HepG2 (cell line): Measurements from ENCODE around the gene SIRT7. TPM values are rescaled to one million over a fixed set of nuclear protein-coding genes. Genes with fewer than 3 reads are reported as not detected.
A peak's percentile ranks its signal among the peaks of the same experiment; 100 is the strongest.

Experiments
- DNMT3B ChIP-seq: conservative IDR thresholded peaks from 2 replicates; pipeline ENCODE4 v1.6.1; 2016; ENCODE audit warnings: missing biosample characterization, control low read depth
- GPN1 ChIP-seq: sonication (generic); formaldehyde crosslinking; IDR thresholded peaks from 2 replicates; pipeline ENCODE4 v1.5.1; 2020; ENCODE audit warnings: missing genetic modification reagents, borderline replicate concordance
- HOXD1 ChIP-seq: sonication (generic); formaldehyde crosslinking; IDR thresholded peaks from 2 replicates; pipeline ENCODE4 v1.5.0; 2020; ENCODE audit warnings: missing genetic modification reagents
- KDM6A ChIP-seq: IDR thresholded peaks from 2 replicates; pipeline ENCODE4 v1.6.1; 2016; ENCODE audit warnings: low read depth
- KLF16 ChIP-seq, 2 experiments: sonication (generic) in 1 of 2; formaldehyde crosslinking in 1 of 2; IDR thresholded peaks; 2 replicates each; pipeline versions ENCODE4 v1.6.1 to v1.8.0; 2016 to 2023; ENCODE audit warnings: missing genetic modification reagents in 2 of 2, missing compliant biosample characterization in 1 of 2
- PAWR ChIP-seq: sonication (generic); formaldehyde crosslinking; IDR thresholded peaks from 2 replicates; pipeline ENCODE4 v1.4.0; 2020; ENCODE audit warnings: missing genetic modification reagents, mild to moderate bottlenecking, borderline replicate concordance
- POLR2G ChIP-seq: fragments of 200-400 bp; formaldehyde crosslinking; IDR thresholded peaks from 2 replicates; pipeline ENCODE4 v1.6.1; 2018; ENCODE audit warnings: mild to moderate bottlenecking, low read depth, low read length, moderate library complexity
- SKI ChIP-seq: fragments of 450-650 bp; IDR thresholded peaks from one replicate; pipeline ENCODE4 v1.6.1; 2018; ENCODE audit warnings: mild to moderate bottlenecking; ENCODE audit not compliant: partially characterized antibody
- ZBTB2 ChIP-seq: sonication (generic); formaldehyde crosslinking; IDR thresholded peaks from 2 replicates; pipeline ENCODE4 v1.8.0; 2022; ENCODE audit warnings: low read depth, missing genetic modification reagents
- ZFP36 ChIP-seq: fragments of 150-350 bp; IDR thresholded peaks from 2 replicates; pipeline ENCODE4 v1.6.1; 2018; ENCODE audit warnings: borderline replicate concordance, low read length, low read depth; ENCODE audit not compliant: partially characterized antibody
- ZKSCAN8 ChIP-seq: IDR thresholded peaks from 2 replicates; pipeline ENCODE4 v1.6.1; 2016; ENCODE audit warnings: borderline replicate concordance, missing genetic modification reagents, missing compliant biosample characterization
- ZMAT5 ChIP-seq: sonication (generic); formaldehyde crosslinking; IDR thresholded peaks from 2 replicates; pipeline ENCODE4 v1.5.0; 2020; ENCODE audit warnings: mild to moderate bottlenecking, low read depth, missing genetic modification reagents, borderline replicate concordance
- ZNF383 ChIP-seq: sonication (generic); formaldehyde crosslinking; IDR thresholded peaks from 2 replicates; pipeline ENCODE4 v1.4.0; 2020; ENCODE audit warnings: missing genetic modification reagents, mild to moderate bottlenecking, borderline replicate concordance
- ZNF503 ChIP-seq: sonication (generic); formaldehyde crosslinking; IDR thresholded peaks from 2 replicates; pipeline ENCODE4 v1.4.0; 2020; ENCODE audit warnings: missing genetic modification reagents
- ZNF564 ChIP-seq: sonication (generic); formaldehyde crosslinking; IDR thresholded peaks from 2 replicates; pipeline ENCODE4 v1.8.1; 2023; ENCODE audit warnings: mild to moderate bottlenecking, missing genetic modification reagents
- ZNF589 ChIP-seq: sonication (generic); formaldehyde crosslinking; conservative IDR thresholded peaks from 2 replicates; pipeline ENCODE4 v1.8.0; 2022; ENCODE audit warnings: mild to moderate bottlenecking, moderate library complexity, missing genetic modification reagents
- polyA plus RNA-seq, 8 experiments: library from polyadenylated mRNA; depleted of rRNA in 3 of 8; stranded (reverse) in 7 of 8; unstranded in 1 of 8; fragments of >200 nt; fragmentation: Illumina TruSeq in 4 of 8; extraction: Trizol in 4 of 8; gene quantifications; 2 replicates each; pipeline versions ENCODE4 v1.2.1 to v1.2.3, GENCODE V29; 2011 to 2016; ENCODE audit warnings: low read depth in 4 of 8, missing spikeins in 1 of 8, mixed read lengths in 1 of 8; ENCODE audit not compliant: insufficient read depth in 1 of 8
- total RNA-seq, 5 experiments: library from RNA; depleted of rRNA; stranded (reverse); fragments of >200 nt; fragmentation: Illumina TruSeq; extraction: Trizol; gene quantifications; 2 replicates each; pipeline ENCODE4 v1.2.3, GENCODE V29; 2016; ENCODE audit warnings: low read depth in 1 of 5
- TF ChIP-seq, protein P1 (sequence below): sonication (generic); formaldehyde crosslinking; IDR thresholded peaks from 2 replicates; pipeline ENCODE4 v1.4.0; 2020; ENCODE audit warnings: missing genetic modification reagents, mild to moderate bottlenecking, borderline replicate concordance
- TF ChIP-seq, protein P2 (sequence below): sonication (generic); formaldehyde crosslinking; conservative IDR thresholded peaks from 2 replicates; pipeline ENCODE4 v1.8.0; 2022; ENCODE audit warnings: missing genetic modification reagents
- TF ChIP-seq, protein P3 (sequence below): sonication (generic); formaldehyde crosslinking; IDR thresholded peaks from 2 replicates; pipeline ENCODE4 v1.8.1; 2023; ENCODE audit warnings: mild to moderate bottlenecking, moderate library complexity, missing genetic modification reagents

The SIRT7 gene
- total and polyA plus RNA-seq, 2 of the 13 experiments (the other 11 are each of a cell fraction or from before 2014, with no cell fraction given), result 8.3 to 24.8 TPM

- TF ChIP-seq KDM6A, result no peak
- TF ChIP-seq, protein P1, sequence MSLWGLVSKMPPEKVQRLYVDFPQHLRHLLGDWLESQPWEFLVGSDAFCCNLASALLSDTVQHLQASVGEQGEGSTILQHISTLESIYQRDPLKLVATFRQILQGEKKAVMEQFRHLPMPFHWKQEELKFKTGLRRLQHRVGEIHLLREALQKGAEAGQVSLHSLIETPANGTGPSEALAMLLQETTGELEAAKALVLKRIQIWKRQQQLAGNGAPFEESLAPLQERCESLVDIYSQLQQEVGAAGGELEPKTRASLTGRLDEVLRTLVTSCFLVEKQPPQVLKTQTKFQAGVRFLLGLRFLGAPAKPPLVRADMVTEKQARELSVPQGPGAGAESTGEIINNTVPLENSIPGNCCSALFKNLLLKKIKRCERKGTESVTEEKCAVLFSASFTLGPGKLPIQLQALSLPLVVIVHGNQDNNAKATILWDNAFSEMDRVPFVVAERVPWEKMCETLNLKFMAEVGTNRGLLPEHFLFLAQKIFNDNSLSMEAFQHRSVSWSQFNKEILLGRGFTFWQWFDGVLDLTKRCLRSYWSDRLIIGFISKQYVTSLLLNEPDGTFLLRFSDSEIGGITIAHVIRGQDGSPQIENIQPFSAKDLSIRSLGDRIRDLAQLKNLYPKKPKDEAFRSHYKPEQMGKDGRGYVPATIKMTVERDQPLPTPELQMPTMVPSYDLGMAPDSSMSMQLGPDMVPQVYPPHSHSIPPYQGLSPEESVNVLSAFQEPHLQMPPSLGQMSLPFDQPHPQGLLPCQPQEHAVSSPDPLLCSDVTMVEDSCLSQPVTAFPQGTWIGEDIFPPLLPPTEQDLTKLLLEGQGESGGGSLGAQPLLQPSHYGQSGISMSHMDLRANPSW (CRISPR knock-in tag), result no peak
- TF ChIP-seq POLR2G, result 0 out of 2 replicates have a peak, but pooled peaks have one; percentile 20
- no peak for TF ChIP-seq ZKSCAN8 (CRISPR knock-in tag)
- TF ChIP-seq KLF16 (CRISPR knock-in tag; IDR thresholded peaks at IDR 0.05), result no peak
- no peak for TF ChIP-seq ZNF383 (CRISPR knock-in tag)
- no peak for TF ChIP-seq PAWR
- TF ChIP-seq, protein P2, sequence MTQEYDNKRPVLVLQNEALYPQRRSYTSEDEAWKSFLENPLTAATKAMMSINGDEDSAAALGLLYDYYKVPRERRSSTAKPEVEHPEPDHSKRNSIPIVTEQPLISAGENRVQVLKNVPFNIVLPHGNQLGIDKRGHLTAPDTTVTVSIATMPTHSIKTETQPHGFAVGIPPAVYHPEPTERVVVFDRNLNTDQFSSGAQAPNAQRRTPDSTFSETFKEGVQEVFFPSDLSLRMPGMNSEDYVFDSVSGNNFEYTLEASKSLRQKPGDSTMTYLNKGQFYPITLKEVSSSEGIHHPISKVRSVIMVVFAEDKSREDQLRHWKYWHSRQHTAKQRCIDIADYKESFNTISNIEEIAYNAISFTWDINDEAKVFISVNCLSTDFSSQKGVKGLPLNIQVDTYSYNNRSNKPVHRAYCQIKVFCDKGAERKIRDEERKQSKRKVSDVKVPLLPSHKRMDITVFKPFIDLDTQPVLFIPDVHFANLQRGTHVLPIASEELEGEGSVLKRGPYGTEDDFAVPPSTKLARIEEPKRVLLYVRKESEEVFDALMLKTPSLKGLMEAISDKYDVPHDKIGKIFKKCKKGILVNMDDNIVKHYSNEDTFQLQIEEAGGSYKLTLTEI (CRISPR knock-in tag), result no peak
- no peak for TF ChIP-seq SKI
- TF ChIP-seq ZMAT5 (CRISPR knock-in tag), result no peak
- no peak for TF ChIP-seq HOXD1 (CRISPR knock-in tag)
- TF ChIP-seq ZNF564 (CRISPR knock-in tag), result no peak
- no peak for TF ChIP-seq ZNF589 (CRISPR knock-in tag)
- TF ChIP-seq GPN1 (CRISPR knock-in tag), result no peak
- no peak for TF ChIP-seq DNMT3B (CRISPR knock-in tag)
- TF ChIP-seq ZNF503 (CRISPR knock-in tag), result no peak
- TF ChIP-seq ZFP36, result no peak
- TF ChIP-seq ZBTB2, result no peak
- TF ChIP-seq, protein P3, sequence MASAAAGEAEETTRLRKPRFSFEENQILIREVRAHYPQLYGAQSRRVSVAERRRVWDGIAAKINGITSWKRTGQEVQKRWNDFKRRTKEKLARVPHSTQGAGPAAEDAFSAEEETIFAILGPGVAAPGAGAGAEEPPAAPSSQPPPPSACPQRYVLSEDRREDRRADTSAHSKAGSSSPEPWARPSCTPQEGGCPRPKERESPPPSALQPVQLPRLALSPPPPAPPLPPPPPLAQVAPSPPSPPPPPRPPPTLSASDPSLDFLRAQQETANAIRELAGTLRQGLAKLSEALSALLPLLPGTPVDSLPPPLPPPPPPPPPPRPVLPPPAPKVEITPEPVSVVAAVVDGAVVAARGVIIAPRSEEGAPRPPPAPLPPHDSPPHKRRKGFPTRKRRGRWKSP (CRISPR knock-in tag), result peak; percentile 19; the same call in 1 of the 2 replicates
Measured at GRCh38 chr17:81890447-81891302, 27.3 kb downstream of the SIRT7 start (continued).
